ENCODE data around the gene SHANK2.

SHANK2 gene

DNA sequence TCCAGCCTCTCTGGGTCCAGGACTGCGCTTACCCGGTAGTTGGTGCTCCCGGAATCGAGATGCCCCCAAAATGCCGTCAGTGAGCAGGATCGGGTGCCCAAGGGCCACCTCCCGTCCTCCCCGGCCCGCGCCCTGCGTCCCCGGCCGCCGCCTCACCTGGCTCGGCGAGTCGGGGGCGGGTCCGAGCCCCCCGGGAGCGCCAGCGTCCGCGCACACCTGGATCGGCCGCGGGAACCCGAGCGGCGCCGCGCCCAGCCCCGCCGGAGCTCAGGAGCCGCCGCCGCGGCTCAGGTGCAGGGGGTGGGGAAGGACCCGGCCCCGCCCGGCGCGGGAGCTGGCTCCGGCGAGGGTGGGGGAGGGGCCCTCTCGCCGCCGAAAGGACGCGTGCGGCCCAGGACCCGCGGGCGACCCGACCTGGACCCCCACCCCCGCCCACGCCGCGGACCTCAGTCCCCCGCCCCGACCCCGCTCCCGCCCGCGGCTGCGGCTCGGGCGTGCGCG is at the start of gene SHANK2:
Gene SHANK2, minus strand, starts transcription at position 309 of the 501 bp plus-strand sequence. CDS start 105,251 bp downstream, outside the sequence.
- Histone ChIP-seq H3K4me3 (ENCODE audit: low read depth, low read length) (peak within 1 kb of the TSS; percentile 71), H3K27me3 (ENCODE audit: insufficient read depth, low read depth, severe bottlenecking) (peaks cover 7% of the 10 kb centered on the region), H3K27ac (no peak within 1 kb of the TSS), H3K9me3 (ENCODE audit: severe bottlenecking) (no peaks in the 10 kb centered on the region), H3K36me3 (no peaks in the 10 kb centered on the region)
- DNase-seq, result peak; percentile 16
- TF ChIP-seq, protein P1, sequence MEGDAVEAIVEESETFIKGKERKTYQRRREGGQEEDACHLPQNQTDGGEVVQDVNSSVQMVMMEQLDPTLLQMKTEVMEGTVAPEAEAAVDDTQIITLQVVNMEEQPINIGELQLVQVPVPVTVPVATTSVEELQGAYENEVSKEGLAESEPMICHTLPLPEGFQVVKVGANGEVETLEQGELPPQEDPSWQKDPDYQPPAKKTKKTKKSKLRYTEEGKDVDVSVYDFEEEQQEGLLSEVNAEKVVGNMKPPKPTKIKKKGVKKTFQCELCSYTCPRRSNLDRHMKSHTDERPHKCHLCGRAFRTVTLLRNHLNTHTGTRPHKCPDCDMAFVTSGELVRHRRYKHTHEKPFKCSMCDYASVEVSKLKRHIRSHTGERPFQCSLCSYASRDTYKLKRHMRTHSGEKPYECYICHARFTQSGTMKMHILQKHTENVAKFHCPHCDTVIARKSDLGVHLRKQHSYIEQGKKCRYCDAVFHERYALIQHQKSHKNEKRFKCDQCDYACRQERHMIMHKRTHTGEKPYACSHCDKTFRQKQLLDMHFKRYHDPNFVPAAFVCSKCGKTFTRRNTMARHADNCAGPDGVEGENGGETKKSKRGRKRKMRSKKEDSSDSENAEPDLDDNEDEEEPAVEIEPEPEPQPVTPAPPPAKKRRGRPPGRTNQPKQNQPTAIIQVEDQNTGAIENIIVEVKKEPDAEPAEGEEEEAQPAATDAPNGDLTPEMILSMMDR (IDR thresholded peaks at IDR 0.05; ENCODE audit: low read depth, low read length), result no peak

DNA sequence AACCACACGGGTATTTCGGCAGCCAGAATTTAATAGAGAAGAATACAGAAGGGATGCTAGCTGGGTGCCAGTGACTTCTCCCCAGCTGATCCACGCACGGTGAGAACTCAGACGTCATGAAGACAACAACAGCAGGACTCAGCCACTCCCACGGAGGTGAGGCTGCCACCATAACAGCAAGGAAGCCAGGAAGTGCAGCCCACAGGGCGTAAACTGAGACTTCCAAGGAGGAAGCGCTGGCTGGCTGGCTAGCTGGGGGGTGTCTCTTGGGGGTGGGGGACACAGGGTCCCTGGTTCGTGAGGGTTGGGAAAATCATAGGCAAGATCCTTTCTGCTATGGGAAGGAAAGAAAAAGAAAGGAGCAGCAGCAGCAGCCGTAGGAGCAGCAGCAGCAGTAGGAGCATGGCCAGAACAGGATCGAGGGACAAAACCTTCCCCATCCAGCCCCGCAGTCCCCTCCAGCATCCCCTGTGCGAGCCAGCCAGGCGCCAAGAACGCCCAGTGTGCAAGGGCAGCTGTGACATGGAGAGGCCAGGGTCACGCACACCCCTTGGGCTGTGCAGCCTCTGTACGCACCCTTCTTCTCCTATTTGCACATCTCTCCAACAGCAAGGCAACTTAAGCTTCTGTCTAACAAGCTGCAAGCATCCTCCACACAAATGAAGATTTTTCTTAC is 49.6 kb upstream of the SHANK2 start:
- no peak overlapping the region for H3K4me3 ChIP-seq (ENCODE audit: low read depth, low read length)
- TF ChIP-seq, protein P1 (IDR thresholded peaks at IDR 0.05; ENCODE audit: low read depth, low read length), result no peak
- no peak for DNase-seq
- no peaks in the 10 kb centered on the region for H3K9me3 ChIP-seq (ENCODE audit: severe bottlenecking)
- H3K27ac ChIP-seq, result no peak overlapping the region
- no peaks in the 10 kb centered on the region for H3K36me3 ChIP-seq
- no peaks in the 10 kb centered on the region for H3K27me3 ChIP-seq (ENCODE audit: insufficient read depth, low read depth, severe bottlenecking)

DNA sequence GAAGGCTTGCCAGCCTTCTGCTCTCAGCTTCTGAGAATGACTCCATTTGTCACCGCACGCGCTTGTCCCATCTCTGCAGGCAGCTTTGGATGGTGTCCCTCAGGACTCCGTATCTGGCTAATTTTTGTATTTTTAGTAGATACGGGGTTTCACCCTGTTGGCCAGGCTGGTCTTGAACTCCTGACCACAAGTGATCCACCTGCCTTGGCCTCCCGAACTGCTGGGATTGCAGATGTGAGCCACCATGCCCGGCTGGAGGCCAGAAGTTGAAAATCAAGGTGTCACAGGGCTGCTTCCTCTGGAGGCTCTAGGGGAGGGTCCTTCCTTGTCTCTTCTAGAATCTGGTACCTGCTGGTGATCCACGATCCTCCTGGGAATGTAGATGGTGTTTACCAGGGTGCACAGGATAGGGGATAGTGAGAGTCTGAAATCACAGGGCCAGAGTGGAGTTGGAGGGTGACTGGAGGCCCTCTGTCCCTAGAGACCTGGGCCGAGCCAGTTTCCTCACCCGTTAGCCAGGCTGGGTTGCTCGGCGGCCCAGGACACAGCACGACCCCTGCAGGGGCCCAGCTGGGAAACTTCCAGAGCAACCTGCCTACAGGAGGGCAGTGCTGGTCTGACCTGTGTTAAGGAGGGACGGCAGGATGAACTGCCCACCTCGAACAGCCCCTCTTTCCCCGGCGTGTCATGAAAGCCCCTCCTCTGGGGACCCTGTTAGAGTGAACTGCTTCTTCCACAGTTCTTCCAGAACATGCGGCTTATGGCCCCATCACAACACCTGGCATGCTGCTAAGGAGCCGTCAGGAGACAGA is 48.9 kb upstream of the SHANK2 start:
- no peak overlapping the region for H3K27ac ChIP-seq
- no peaks in the 10 kb centered on the region for H3K27me3 ChIP-seq (ENCODE audit: insufficient read depth, low read depth, severe bottlenecking)
- TF ChIP-seq, protein P1 (IDR thresholded peaks at IDR 0.05; ENCODE audit: low read depth, low read length), result no peak
- H3K9me3 ChIP-seq (ENCODE audit: severe bottlenecking), result no peaks in the 10 kb centered on the region
- no peaks in the 10 kb centered on the region for H3K36me3 ChIP-seq
- no peak for DNase-seq
- no peak overlapping the region for H3K4me3 ChIP-seq (ENCODE audit: low read depth, low read length)

DNA sequence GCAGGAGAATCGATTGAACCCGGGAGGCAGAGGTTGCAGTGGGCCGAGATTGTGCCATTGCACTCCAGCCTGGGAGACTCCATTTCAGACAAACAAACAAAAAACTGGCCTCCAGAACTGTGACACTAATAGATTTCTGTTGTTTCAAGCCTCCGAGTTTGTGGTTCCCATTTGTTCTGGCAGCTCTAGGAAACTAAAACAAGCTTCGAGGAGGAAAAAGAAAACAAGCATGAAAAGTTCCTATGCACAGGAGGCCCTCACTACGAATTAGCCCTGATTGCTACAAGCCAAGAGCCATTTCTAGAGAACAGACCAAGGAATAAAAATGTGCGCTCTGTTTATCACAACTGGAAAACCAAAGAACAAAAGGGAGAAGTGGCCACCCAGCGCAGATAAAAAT is 47.8 kb upstream of the SHANK2 start:
- Histone ChIP-seq H3K9me3 (ENCODE audit: severe bottlenecking) (no peaks in the 10 kb centered on the region), H3K4me3 (ENCODE audit: low read depth, low read length) (no peak overlapping the region), H3K36me3 (no peaks in the 10 kb centered on the region), H3K27ac (no peak overlapping the region), H3K27me3 (ENCODE audit: insufficient read depth, low read depth, severe bottlenecking) (no peaks in the 10 kb centered on the region)
- no peak for DNase-seq
- TF ChIP-seq, protein P1 (IDR thresholded peaks at IDR 0.05; ENCODE audit: low read depth, low read length), result no peak

DNA sequence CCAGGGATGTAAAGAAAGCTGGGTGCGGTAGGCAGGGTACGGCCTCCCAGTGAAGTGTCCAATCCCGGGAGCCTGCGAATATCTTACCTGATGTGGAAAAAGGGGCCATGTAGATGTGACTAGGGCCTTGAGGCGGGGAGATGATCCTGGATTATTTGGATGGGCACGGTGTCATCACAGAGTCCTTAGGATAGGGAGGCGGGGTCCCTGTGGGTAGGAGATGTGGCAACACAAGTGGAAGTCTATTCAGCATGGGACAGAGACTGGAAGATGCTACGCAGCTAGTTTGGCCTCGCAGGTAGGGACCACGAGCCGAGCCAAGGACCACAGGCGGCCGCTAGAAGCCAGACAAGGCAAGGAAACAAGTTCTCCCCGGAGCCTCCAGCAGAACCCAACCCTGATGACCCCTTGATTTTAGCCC is 46.4 kb upstream of the SHANK2 start:
- no peak for DNase-seq
- Histone ChIP-seq H3K27me3 (ENCODE audit: insufficient read depth, low read depth, severe bottlenecking) (no peaks in the 10 kb centered on the region), H3K9me3 (ENCODE audit: severe bottlenecking) (no peaks in the 10 kb centered on the region), H3K36me3 (no peaks in the 10 kb centered on the region), H3K27ac (no peak overlapping the region), H3K4me3 (ENCODE audit: low read depth, low read length) (no peak overlapping the region)
- TF ChIP-seq, protein P1 (IDR thresholded peaks at IDR 0.05; ENCODE audit: low read depth, low read length), result no peak
